8988T (cell line): ENCODE measurements around the gene UPP2.

ENCODE experiments used
- DNase-seq: peaks from one replicate; pipeline ENCODE4 v3.0.0; 2011

UPP2 gene

GRCh38 chr2:158112992-158113391 is 11.3 kb downstream of the UPP2 start:
- DNase-seq: no peak

- no peak for DNase-seq
These were observed 12.1 kb downstream of the UPP2 start for GRCh38 chr2:158113741-158114295.

- DNase-seq: no peak
These were observed 12.8 kb downstream of the UPP2 start for GRCh38 chr2:158114516-158114915.

- DNase-seq: no peak
These were observed 13.6 kb downstream of the UPP2 start for GRCh38 chr2:158115202-158115767.

- no peak for DNase-seq
These were observed 15.3 kb downstream of the UPP2 start for GRCh38 chr2:158116936-158117335.

GRCh38 chr2:158120102-158120501 is 18.4 kb downstream of the UPP2 start:
- DNase-seq: no peak

- DNase-seq: no peak
These were observed 19.3 kb downstream of the UPP2 start for GRCh38 chr2:158120664-158121641.

- no peak for DNase-seq
These were observed 23.2 kb downstream of the UPP2 start for GRCh38 chr2:158124896-158125295.

GRCh38 chr2:158125756-158126498 is 24.3 kb downstream of the UPP2 start:
- DNase-seq: no peak

- DNase-seq: no peak
These were observed 25.7 kb downstream of the UPP2 start for GRCh38 chr2:158127380-158127804.

- DNase-seq: no peak
These were observed 26.7 kb downstream of the UPP2 start for GRCh38 chr2:158128168-158128973.

GRCh38 chr2:158129037-158129436 is 27.4 kb downstream of the UPP2 start:
- no peak for DNase-seq

- DNase-seq: no peak
These were observed 29.3 kb downstream of the UPP2 start for GRCh38 chr2:158130832-158131473.

- no peak for DNase-seq
These were observed 29.8 kb downstream of the UPP2 start for GRCh38 chr2:158131483-158131912.

GRCh38 chr2:158131919-158132566 is 30.4 kb downstream of the UPP2 start:
- no peak for DNase-seq

- DNase-seq: no peak
These were observed 32.4 kb downstream of the UPP2 start for GRCh38 chr2:158134055-158134454.

GRCh38 chr2:158134655-158135054 is 33.0 kb downstream of the UPP2 start:
- DNase-seq: no peak

- DNase-seq: no peak
These were observed 33.4 kb downstream of the UPP2 start for GRCh38 chr2:158135096-158135495.

GRCh38 chr2:158138255-158138654 is 36.6 kb downstream of the UPP2 start:
- no peak for DNase-seq

- DNase-seq: no peak
These were observed 38.5 kb downstream of the UPP2 start for GRCh38 chr2:158140201-158140600.

- no peak for DNase-seq
These were observed 40.5 kb downstream of the UPP2 start for GRCh38 chr2:158142165-158142564.
